Keratinocyte (primary cell): Measurements from ENCODE around the gene TEAD4. TPM values are rescaled to one million over a fixed set of nuclear protein-coding genes. Genes with fewer than 3 reads are reported as not detected.

Source experiments
- DNase-seq: peaks from one replicate; pipeline ENCODE4 v3.0.0-alpha.2; 2011; ENCODE audit warnings: low read depth, missing footprints, low spot score
- FAIRE-seq: peaks from 2 replicates; lab custom pipeline; 2011; peaks lifted over from hg19 to GRCh38; lab: Jason Lieb, UNC
- H2AFZ ChIP-seq: 2 replicates; pipeline ENCODE4 v1.6.0; 2012; ENCODE audit warnings: low read length, control low read depth, inconsistent platforms; ENCODE audit not compliant: control insufficient read depth
- H3K27ac ChIP-seq: 2 replicates; pipeline ENCODE4 v1.5.1; 2011; ENCODE audit warnings: low read length; ENCODE audit not compliant: control insufficient read depth, insufficient read depth
- H3K27me3 ChIP-seq: 3 replicates; pipeline ENCODE4 v1.6.0; 2011; ENCODE audit warnings: low read length; ENCODE audit not compliant: control insufficient read depth, insufficient read depth; ENCODE audit errors: extremely low read depth
- H3K36me3 ChIP-seq, 2 experiments: 2 replicates in 1 of 2; 3 replicates in 1 of 2; pipeline ENCODE4 v1.5.1; 2011; ENCODE audit warnings: low read length in 2 of 2, mild to moderate bottlenecking in 1 of 2; ENCODE audit not compliant: control insufficient read depth in 2 of 2, insufficient read depth in 2 of 2; ENCODE audit errors: extremely low read depth in 1 of 2
- H3K4me1 ChIP-seq: 3 replicates; pipeline ENCODE4 v1.5.1; 2011; ENCODE audit warnings: low read length; ENCODE audit not compliant: control insufficient read depth, insufficient read depth; ENCODE audit errors: extremely low read depth
- H3K4me2 ChIP-seq: 3 replicates; pipeline ENCODE4 v1.6.0; 2011; ENCODE audit warnings: low read depth, low read length; ENCODE audit not compliant: control insufficient read depth, insufficient read depth; ENCODE audit errors: extremely low read depth
- H3K4me3 ChIP-seq, 3 experiments: fragments of 200-600 bp in 1 of 3; sonication (generic) in 1 of 3; 2 replicates in 2 of 3; 3 replicates in 1 of 3; pipeline ENCODE4 v1.5.1; 2011 to 2016; ENCODE audit warnings: low read length in 3 of 3, mild to moderate bottlenecking in 3 of 3, control low read depth in 2 of 3, inconsistent platforms in 1 of 3, low read depth in 1 of 3, mixed read lengths in 1 of 3, mixed run types in 1 of 3, moderate library complexity in 1 of 3; ENCODE audit not compliant: control insufficient read depth in 2 of 3, insufficient read depth in 2 of 3; ENCODE audit errors: extremely low read depth in 1 of 3
- H3K79me2 ChIP-seq: 2 replicates; pipeline ENCODE4 v1.6.0; 2012; ENCODE audit warnings: low read length; ENCODE audit not compliant: control insufficient read depth, insufficient read depth
- H3K9ac ChIP-seq: 3 replicates; pipeline ENCODE4 v1.6.0; 2011; ENCODE audit warnings: low read length; ENCODE audit not compliant: control insufficient read depth, insufficient read depth; ENCODE audit errors: extremely low read depth
- H3K9me1 ChIP-seq: 3 replicates; pipeline ENCODE4 v1.6.0; 2011; ENCODE audit warnings: low read length; ENCODE audit not compliant: control insufficient read depth, insufficient read depth; ENCODE audit errors: extremely low read depth
- H3K9me3 ChIP-seq: 2 replicates; pipeline ENCODE4 v1.5.1; 2012; ENCODE audit warnings: low read depth, low read length; ENCODE audit not compliant: control insufficient read depth
- H4K20me1 ChIP-seq: 3 replicates; pipeline ENCODE4 v1.6.0; 2011; ENCODE audit warnings: low read length; ENCODE audit not compliant: control insufficient read depth, insufficient read depth; ENCODE audit errors: extremely low read depth
- EZH2 ChIP-seq: IDR thresholded peaks from one replicate; pipeline ENCODE4 v1.6.1; 2012; ENCODE audit warnings: inconsistent platforms, mild to moderate bottlenecking, low read length, moderate library complexity
- dilution Hi-C: fragments of 300-500 bp; cut with MboI; formaldehyde crosslinking; loops from one replicate; pipeline ENCODE4 v1.7.0; 2020; ENCODE audit warnings: low sequenced_read_pairs; ENCODE audit not compliant: extremely low pct_ligation_motif_present
- polyA plus RNA-seq, 5 experiments: library from polyadenylated mRNA; depleted of rRNA in 3 of 5; stranded (reverse) in 3 of 5; stranded (forward) in 1 of 5; unstranded in 1 of 5; fragments of >200 nt; gene quantifications; 1 replicate in 1 of 5; 2 replicates in 3 of 5; 3 replicates in 1 of 5; pipeline versions ENCODE4 v1.2.1 to v1.2.3, GENCODE V29; 2011 to 2012; ENCODE audit warnings: missing spikeins in 2 of 5, low read depth in 1 of 5, low replicate concordance in 1 of 5
- TF ChIP-seq, protein P1 (sequence below), 3 experiments: IDR thresholded peaks in 1 of 3; conservative IDR thresholded peaks in 1 of 3; optimal IDR thresholded peaks in 1 of 3; 2 replicates in 2 of 3; 3 replicates in 1 of 3; pipeline versions ENCODE3 to v1.5.1; 2011; ENCODE audit warnings: low read length in 3 of 3, mild to moderate bottlenecking in 3 of 3, moderate library complexity in 2 of 3, control low read depth in 1 of 3, inconsistent platforms in 1 of 3; ENCODE audit not compliant: insufficient read depth in 2 of 3; ENCODE audit errors: extremely low read depth in 1 of 3

TEAD4 gene
- polyA plus RNA-seq, 1 donor (not counting 4 experiments of a cell fraction or from before 2014, with no cell fraction given) = 8.1 TPM

DNA sequence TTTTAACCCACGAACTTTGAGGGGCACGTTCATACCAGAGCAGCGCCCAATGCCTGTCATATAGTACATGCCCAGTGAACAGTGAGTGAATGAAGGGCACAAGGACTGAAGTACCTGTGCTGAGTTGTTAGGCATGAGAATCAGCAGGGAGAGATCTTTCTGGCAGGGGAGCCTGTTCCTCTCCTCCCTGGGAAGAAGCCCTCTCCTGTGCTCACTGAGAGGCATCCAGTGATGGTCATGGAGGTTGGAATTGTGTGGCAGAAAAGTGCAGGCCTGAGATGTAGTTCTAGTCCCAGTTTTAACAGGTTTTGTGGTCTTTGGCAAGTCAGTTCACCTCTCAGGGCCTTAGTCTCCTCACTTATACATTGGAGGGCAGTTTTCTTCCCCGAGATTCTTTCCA is 20.6 kb downstream of the TEAD4 start:
- peaks cover 0 to 7% of the 10 kb centered on the region in 2 experiments for H3K36me3 ChIP-seq
- H3K9me3 ChIP-seq = no peaks in the 10 kb centered on the region
- peaks cover under 1% of the 10 kb centered on the region for H3K4me1 ChIP-seq
- TF ChIP-seq EZH2 = no peak
- TF ChIP-seq, protein P1, sequence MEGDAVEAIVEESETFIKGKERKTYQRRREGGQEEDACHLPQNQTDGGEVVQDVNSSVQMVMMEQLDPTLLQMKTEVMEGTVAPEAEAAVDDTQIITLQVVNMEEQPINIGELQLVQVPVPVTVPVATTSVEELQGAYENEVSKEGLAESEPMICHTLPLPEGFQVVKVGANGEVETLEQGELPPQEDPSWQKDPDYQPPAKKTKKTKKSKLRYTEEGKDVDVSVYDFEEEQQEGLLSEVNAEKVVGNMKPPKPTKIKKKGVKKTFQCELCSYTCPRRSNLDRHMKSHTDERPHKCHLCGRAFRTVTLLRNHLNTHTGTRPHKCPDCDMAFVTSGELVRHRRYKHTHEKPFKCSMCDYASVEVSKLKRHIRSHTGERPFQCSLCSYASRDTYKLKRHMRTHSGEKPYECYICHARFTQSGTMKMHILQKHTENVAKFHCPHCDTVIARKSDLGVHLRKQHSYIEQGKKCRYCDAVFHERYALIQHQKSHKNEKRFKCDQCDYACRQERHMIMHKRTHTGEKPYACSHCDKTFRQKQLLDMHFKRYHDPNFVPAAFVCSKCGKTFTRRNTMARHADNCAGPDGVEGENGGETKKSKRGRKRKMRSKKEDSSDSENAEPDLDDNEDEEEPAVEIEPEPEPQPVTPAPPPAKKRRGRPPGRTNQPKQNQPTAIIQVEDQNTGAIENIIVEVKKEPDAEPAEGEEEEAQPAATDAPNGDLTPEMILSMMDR (optimal IDR thresholded peaks at IDR 0.05 in 1 of 3, IDR thresholded peaks at IDR 0.05 in 1 of 3, conservative IDR thresholded peaks at IDR 0.05 in 1 of 3; ENCODE audit: extremely low read depth in 1 of 3, insufficient read depth in 2 of 3, low read length in 3 of 3) = no peak
- H3K27ac ChIP-seq = no peak overlapping the region
- H3K4me3 ChIP-seq = no peak overlapping the region
- H2AFZ ChIP-seq = no peak overlapping the region
- FAIRE-seq = no peak
- H3K9me1 ChIP-seq = no peaks in the 10 kb centered on the region
- DNase-seq = no peak
- dilution Hi-C loops = no loop called here
- no peak overlapping the region for H3K4me2 ChIP-seq
- peaks cover 2% of the 10 kb centered on the region for H4K20me1 ChIP-seq
- no peaks in the 10 kb centered on the region for H3K79me2 ChIP-seq
- H3K9ac ChIP-seq = no peak overlapping the region
- no peaks in the 10 kb centered on the region for H3K27me3 ChIP-seq

DNA sequence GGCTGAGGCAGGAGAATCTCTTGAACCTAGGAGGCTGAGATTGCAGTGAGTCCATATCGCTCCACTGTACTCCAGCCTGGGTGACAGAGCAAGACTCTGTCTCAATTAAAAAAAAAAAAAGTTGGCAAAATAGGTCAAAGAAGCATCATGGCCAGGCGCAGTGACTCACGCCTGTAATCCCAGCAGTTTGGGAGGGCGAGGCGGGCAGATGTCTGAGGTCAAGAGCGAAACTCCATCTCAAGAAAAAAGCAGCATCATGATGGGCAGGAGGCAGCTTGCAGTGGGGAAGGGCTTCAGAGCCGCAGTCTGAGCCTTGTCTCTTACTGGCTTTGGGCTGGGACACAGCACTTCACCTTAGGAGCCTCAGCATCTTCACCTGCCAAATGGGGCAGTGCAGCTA is 21.4 kb downstream of the TEAD4 start:
- peaks cover 2% of the 10 kb centered on the region for H4K20me1 ChIP-seq
- FAIRE-seq = no peak

More for the DNA sequence above, 21.4 kb downstream of the TEAD4 start:
- dilution Hi-C loops = no loop called here
- Histone ChIP-seq H3K4me3 (no peak overlapping the region), H3K79me2 (no peaks in the 10 kb centered on the region), H3K4me2 (no peak overlapping the region), H3K9ac (no peak overlapping the region), H2AFZ (no peak overlapping the region), H3K27me3 (no peaks in the 10 kb centered on the region), H3K9me3 (no peaks in the 10 kb centered on the region), H3K27ac (no peak overlapping the region), H3K36me3 (peaks cover 0 to 7% of the 10 kb centered on the region in 2 experiments), H3K9me1 (no peaks in the 10 kb centered on the region), H3K4me1 (no peaks in the 10 kb centered on the region)
- TF ChIP-seq EZH2 = no peak
- TF ChIP-seq, protein P1 (optimal IDR thresholded peaks at IDR 0.05 in 1 of 3, IDR thresholded peaks at IDR 0.05 in 1 of 3, conservative IDR thresholded peaks at IDR 0.05 in 1 of 3; ENCODE audit: extremely low read depth in 1 of 3, insufficient read depth in 2 of 3, low read length in 3 of 3) = no peak
- DNase-seq = no peak
